Stimulated activated CD8-positive, alpha-beta memory T cell treated with anti-CD3 and anti-CD28 coated beads, Interleukin-15, amount 100 ng/mL, for 48 hours (primary cell): ENCODE data around the gene RBM39.
A peak's percentile ranks its signal among the peaks of the same experiment; 100 is the strongest.
"Not testable (repeated sequence)": the region's sequence is repeated elsewhere in the genome, so short reads cannot be mapped to it uniquely, and the experiment has no call there.

Source experiments
- DNase-seq, 2 donors: peaks; one replicate each; pipeline ENCODE4 v3.0.0-alpha.2; 2020; ENCODE audit warnings: low read depth in 2 of 2

The RBM39 gene

GRCh38 chr20:35706591-35707529 is 35.2 kb downstream of the RBM39 start:
- not testable (repeated sequence) for DNase-seq

- DNase-seq, result not testable (repeated sequence)
Measured at GRCh38 chr20:35705894-35706293, 36.2 kb downstream of the RBM39 start.

GRCh38 chr20:35704514-35705261 is 37.4 kb downstream of the RBM39 start:
- no peak for DNase-seq

- DNase-seq, result no peak
Measured at GRCh38 chr20:35702824-35703695, 39.0 kb downstream of the RBM39 start.

- no peak for DNase-seq
Measured at GRCh38 chr20:35702051-35702823, 39.8 kb downstream of the RBM39 start.

GRCh38 chr20:35700625-35701148 is 41.4 kb downstream of the RBM39 start:
- DNase-seq, result no peak

- no peak for DNase-seq
Measured at GRCh38 chr20:35699957-35700624, 42.0 kb downstream of the RBM39 start.

GRCh38 chr20:35699127-35699956 is 42.7 kb downstream of the RBM39 start, which contains the start of the genes NFS1 and ROMO1:
NFS1 (minus strand) TSS chr20:35699352; CDS start chr20:35699288, 64 bp downstream.
ROMO1 (plus strand) TSS chr20:35699405; CDS start chr20:35699633, 228 bp downstream.
- DNase-seq, result peak; percentile 81 to 82

GRCh38 chr20:35698298-35699126 is 43.5 kb downstream of the RBM39 start:
- DNase-seq, result no peak

GRCh38 chr20:35697696-35698297 is 44.3 kb downstream of the RBM39 start:
- DNase-seq, result no peak

GRCh38 chr20:35695978-35696377 is 46.1 kb downstream of the RBM39 start:
- no peak for DNase-seq

GRCh38 chr20:35695245-35695749 is 46.8 kb downstream of the RBM39 start:
- DNase-seq, result no peak

- no peak for DNase-seq
Measured at GRCh38 chr20:35690265-35690664, 51.8 kb downstream of the RBM39 start.

- DNase-seq, result not testable (repeated sequence)
Measured at GRCh38 chr20:35686872-35687271, 55.2 kb downstream of the RBM39 start.

GRCh38 chr20:35685368-35685767 is 56.7 kb downstream of the RBM39 start:
- DNase-seq, result not testable (repeated sequence)

GRCh38 chr20:35681960-35682359 is 60.1 kb downstream of the RBM39 start:
- no peak for DNase-seq

GRCh38 chr20:35680452-35681183 is 61.4 kb downstream of the RBM39 start:
- DNase-seq, result no peak
